Stomach (tissue), 19 donors: Measurements from ENCODE around the gene MEN1. TPM values are rescaled to one million over a fixed set of nuclear protein-coding genes. Genes with fewer than 3 reads are reported as not detected.

Source experiments
- DNase-seq, 2 donors: peaks; one replicate each; pipeline versions ENCODE4 v3.0.0 to v3.0.0-alpha.2; 2013 to 2019
- H3K27ac ChIP-seq, 5 donors: fragments of 200-600 bp in 4 of 5; sonication (generic) in 4 of 5; one replicate each; pipeline ENCODE4 v1.5.1; 2013 to 2019; ENCODE audit warnings: mild to moderate bottlenecking in 1 of 5, moderate library complexity in 1 of 5
- H3K27me3 ChIP-seq, 3 donors: fragments of 200-600 bp; sonication (generic); one replicate each; pipeline ENCODE4 v1.5.1; 2017 to 2019; ENCODE audit warnings: mixed run types in 1 of 3
- H3K36me3 ChIP-seq, 4 donors: fragments of 200-600 bp; sonication (generic); 1 replicate in 3 of 4; 2 replicates in 1 of 4; pipeline ENCODE4 v1.5.1; 2016 to 2019
- H3K4me1 ChIP-seq, 4 donors: fragments of 200-600 bp; sonication (generic); one replicate each; pipeline ENCODE4 v1.5.1; 2016 to 2019
- H3K4me3 ChIP-seq, 4 donors: fragments of 200-600 bp; sonication (generic) in 3 of 4; one replicate each; pipeline ENCODE4 v1.5.1; 2016 to 2019; ENCODE audit warnings: mild to moderate bottlenecking in 1 of 4
- H3K9me3 ChIP-seq, 4 donors: fragments of 200-600 bp; sonication (generic); one replicate each; pipeline ENCODE4 v1.5.1; 2016 to 2019
- EP300 ChIP-seq: sonication (generic); formaldehyde crosslinking; IDR thresholded peaks from one replicate; pipeline ENCODE4 v1.6.1; 2017; ENCODE audit warnings: antibody characterized with exemption
- POLR2A ChIP-seq, 4 donors: fragments of 450-650 bp; IDR thresholded peaks; one replicate each; pipeline ENCODE4 v1.6.1; 2016; ENCODE audit warnings: antibody characterized with exemption in 4 of 4, control low read depth in 2 of 4, mild to moderate bottlenecking in 1 of 4, moderate library complexity in 1 of 4
- POLR2AphosphoS5 ChIP-seq, 3 donors: sonication (generic); formaldehyde crosslinking; IDR thresholded peaks; one replicate each; pipeline ENCODE4 v1.6.1; 2016; ENCODE audit warnings: antibody characterized with exemption in 3 of 3
- WGBS, 5 donors: extraction: QIAGEN DNeasy Blood & Tissue Kit in 3 of 5; methylation state at CpG; one replicate each; pipeline versions ENCODE4 v1.1.5 to v1.1.7; 2013 to 2018; 5-methylcytosine and 5-hydroxymethylcytosine counted together
- intact Hi-C: fragments of 100-400 bp; cut with DNase I; formaldehyde crosslinking; loops from one replicate; pipeline ENCODE4 v1.15.1; 2023; ENCODE audit warnings: low total_unique reads
- long read RNA-seq, 10 donors: transcript quantifications; one replicate each; lab custom pipeline, GENCODE V29; 2026
- polyA plus RNA-seq, 3 donors: library from polyadenylated mRNA; stranded (reverse); fragments of 200-250 nt; gene quantifications; one replicate each; pipeline ENCODE4 v1.2.3, GENCODE V29; 2013
- total RNA-seq, 5 donors: library from RNA; depleted of rRNA; stranded (reverse); fragments of >200 nt; gene quantifications; one replicate each; pipeline versions ENCODE4 v1.1.0 to v1.2.3, GENCODE V29; 2014 to 2016
- TF ChIP-seq, protein P1 (sequence below), 7 experiments: fragments of 450-650 bp in 4 of 7; fragments of 200-600 bp in 3 of 7; sonication (generic) in 3 of 7; IDR thresholded peaks; one replicate each; pipeline ENCODE4 v1.5.1; 2016 to 2019; ENCODE audit warnings: antibody characterized with exemption in 7 of 7, control low read depth in 2 of 7, mild to moderate bottlenecking in 1 of 7
- donor health status: healthy with polysubstance abuse.
- donor health status: Bipolar disorder and iron deficiency.
- donor health status: healthy.

Gene MEN1
- total RNA-seq (10 to 100 TPM in 4 of 5 donors, 1 to 10 TPM in 1; 9.4 to 62.5 (median 16.9) TPM), polyA plus RNA-seq (10 to 100 TPM; 12.9 to 16.4 (median 13.6) TPM)
- long read RNA-seq, donor 1, partial matches to known transcripts: 0 of 4 reads
- long read RNA-seq, donor 1, other reads (novel, unspliced or antisense): 0 of 4 reads
- long read RNA-seq, donor 2, partial matches to known transcripts: 0 of 3 reads
- long read RNA-seq, donor 2, other reads (novel, unspliced or antisense): 0 of 3 reads
- long read RNA-seq, donor 3, partial matches to known transcripts: 0 of 2 reads
- long read RNA-seq, donor 3, other reads (novel, unspliced or antisense): 0 of 2 reads
- long read RNA-seq, donor 4: 0 reads
- long read RNA-seq, donor 5, partial matches to known transcripts: 0 of 5 reads
- long read RNA-seq, donor 5, other reads (novel, unspliced or antisense): 0 of 5 reads
- long read RNA-seq, donor 6, transcript MEN1-207 (9 exons, 3,150 nt): major isoform, 8 of 13 reads
- long read RNA-seq, donor 6, partial matches to known transcripts: 0 of 13 reads
- long read RNA-seq, donor 6, other reads (novel, unspliced or antisense): 0 of 13 reads
- long read RNA-seq, donor 7, partial matches to known transcripts: 0 of 2 reads
- long read RNA-seq, donor 7, other reads (novel, unspliced or antisense): 0 of 2 reads
- long read RNA-seq, donor 8, partial matches to known transcripts: 0 of 3 reads
- long read RNA-seq, donor 8, other reads (novel, unspliced or antisense): 0 of 3 reads
- long read RNA-seq, donor 9, partial matches to known transcripts: 0 of 3 reads
- long read RNA-seq, donor 9, other reads (novel, unspliced or antisense): 0 of 3 reads
- long read RNA-seq, donor 10: 0 reads

DNA sequence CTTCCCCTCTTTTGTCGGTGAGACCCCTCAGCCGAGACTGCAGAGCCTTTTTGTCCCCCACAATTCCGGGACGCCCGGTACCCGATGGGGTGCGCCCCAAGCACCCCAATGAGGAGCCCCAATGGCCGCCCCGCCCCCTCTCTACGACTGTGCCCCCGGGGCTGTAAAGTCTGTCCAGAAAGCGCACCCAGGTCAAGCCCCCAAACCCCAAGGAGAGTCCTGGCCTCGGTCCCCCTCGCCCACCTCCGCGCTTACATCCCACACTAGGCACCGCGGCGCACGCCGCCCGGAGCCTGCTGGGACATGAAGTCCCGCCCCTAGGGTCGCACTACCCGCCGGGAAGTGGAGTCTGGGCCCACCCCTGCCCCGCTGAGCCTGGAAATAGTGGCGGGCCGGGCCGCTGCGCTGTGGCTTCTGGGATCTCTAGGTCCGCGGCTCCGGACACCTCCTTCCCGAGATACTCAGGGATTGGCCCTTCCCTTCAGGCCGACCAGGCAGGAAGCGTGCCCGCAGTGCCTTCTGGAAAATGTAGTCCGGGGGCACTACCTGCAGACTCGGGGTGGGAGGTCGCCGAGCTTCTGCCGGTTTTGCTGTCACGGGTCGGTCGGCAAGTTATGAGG is at the start of gene MEN1:
Gene MEN1 (minus strand): TSS at position 281 of the 620 bp plus-strand sequence. CDS start 442 bp downstream, outside the sequence.
- H3K36me3 ChIP-seq: peaks cover 2 to 28% (median 25%) of the 10 kb centered on the region in 4 donors
- no peak for TF ChIP-seq EP300
- peak in 2 of 4 donors; percentile 32 to 55 for TF ChIP-seq POLR2A (IDR thresholded peaks at IDR 0.05)
- TF ChIP-seq, protein P1, sequence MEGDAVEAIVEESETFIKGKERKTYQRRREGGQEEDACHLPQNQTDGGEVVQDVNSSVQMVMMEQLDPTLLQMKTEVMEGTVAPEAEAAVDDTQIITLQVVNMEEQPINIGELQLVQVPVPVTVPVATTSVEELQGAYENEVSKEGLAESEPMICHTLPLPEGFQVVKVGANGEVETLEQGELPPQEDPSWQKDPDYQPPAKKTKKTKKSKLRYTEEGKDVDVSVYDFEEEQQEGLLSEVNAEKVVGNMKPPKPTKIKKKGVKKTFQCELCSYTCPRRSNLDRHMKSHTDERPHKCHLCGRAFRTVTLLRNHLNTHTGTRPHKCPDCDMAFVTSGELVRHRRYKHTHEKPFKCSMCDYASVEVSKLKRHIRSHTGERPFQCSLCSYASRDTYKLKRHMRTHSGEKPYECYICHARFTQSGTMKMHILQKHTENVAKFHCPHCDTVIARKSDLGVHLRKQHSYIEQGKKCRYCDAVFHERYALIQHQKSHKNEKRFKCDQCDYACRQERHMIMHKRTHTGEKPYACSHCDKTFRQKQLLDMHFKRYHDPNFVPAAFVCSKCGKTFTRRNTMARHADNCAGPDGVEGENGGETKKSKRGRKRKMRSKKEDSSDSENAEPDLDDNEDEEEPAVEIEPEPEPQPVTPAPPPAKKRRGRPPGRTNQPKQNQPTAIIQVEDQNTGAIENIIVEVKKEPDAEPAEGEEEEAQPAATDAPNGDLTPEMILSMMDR (IDR thresholded peaks at IDR 0.05): peak in 1 of 7 experiments; percentile 22
- TF ChIP-seq POLR2AphosphoS5 (IDR thresholded peaks at IDR 0.05): peak; percentile 80 to 98 (median 83)
- H3K27ac ChIP-seq: peak within 1 kb of the TSS; percentile 62 to 87 (median 82)
- DNase-seq: peak; percentile 97 to 99
- intact Hi-C loops: no loop called here
- peaks cover 7 to 28% (median 20%) of the 10 kb centered on the region in 4 donors for H3K4me1 ChIP-seq
- 0 to 1% (median 0%) methylated on average over 21 to 46 of the region's 46 CpGs for whole genome bisulfite sequencing, 5 donors
- peak within 1 kb of the TSS; percentile 60 to 96 (median 90) for H3K4me3 ChIP-seq
- H3K27me3 ChIP-seq: no peaks in the 10 kb centered on the region
- no peaks in the 10 kb centered on the region for H3K9me3 ChIP-seq

GRCh38 chr11:64859542-64860414 is 49.4 kb upstream of the MEN1 start:
- no peak for DNase-seq
- TF ChIP-seq, protein P1 (IDR thresholded peaks at IDR 0.05): no peak
- no peak for TF ChIP-seq POLR2A (IDR thresholded peaks at IDR 0.05)
- no peak for TF ChIP-seq EP300
- TF ChIP-seq POLR2AphosphoS5 (IDR thresholded peaks at IDR 0.05): peak in 1 of 3 donors; percentile 31
- no peaks in the 10 kb centered on the region for H3K27me3 ChIP-seq
- intact Hi-C loops: no loop called here
- peak overlapping the region; percentile 9 to 94 (median 92) for H3K27ac ChIP-seq
- 80 to 91% (median 86%) methylated on average over 31 to 33 of the region's 33 CpGs for WGBS, 5 donors
- H3K4me1 ChIP-seq: peaks cover 81 to 98% (median 84%) of the 10 kb centered on the region in 4 donors
- H3K9me3 ChIP-seq: no peaks in the 10 kb centered on the region
- H3K36me3 ChIP-seq: peaks cover 21 to 33% (median 28%) of the 10 kb centered on the region in 4 donors
- no peak overlapping the region for H3K4me3 ChIP-seq

DNA sequence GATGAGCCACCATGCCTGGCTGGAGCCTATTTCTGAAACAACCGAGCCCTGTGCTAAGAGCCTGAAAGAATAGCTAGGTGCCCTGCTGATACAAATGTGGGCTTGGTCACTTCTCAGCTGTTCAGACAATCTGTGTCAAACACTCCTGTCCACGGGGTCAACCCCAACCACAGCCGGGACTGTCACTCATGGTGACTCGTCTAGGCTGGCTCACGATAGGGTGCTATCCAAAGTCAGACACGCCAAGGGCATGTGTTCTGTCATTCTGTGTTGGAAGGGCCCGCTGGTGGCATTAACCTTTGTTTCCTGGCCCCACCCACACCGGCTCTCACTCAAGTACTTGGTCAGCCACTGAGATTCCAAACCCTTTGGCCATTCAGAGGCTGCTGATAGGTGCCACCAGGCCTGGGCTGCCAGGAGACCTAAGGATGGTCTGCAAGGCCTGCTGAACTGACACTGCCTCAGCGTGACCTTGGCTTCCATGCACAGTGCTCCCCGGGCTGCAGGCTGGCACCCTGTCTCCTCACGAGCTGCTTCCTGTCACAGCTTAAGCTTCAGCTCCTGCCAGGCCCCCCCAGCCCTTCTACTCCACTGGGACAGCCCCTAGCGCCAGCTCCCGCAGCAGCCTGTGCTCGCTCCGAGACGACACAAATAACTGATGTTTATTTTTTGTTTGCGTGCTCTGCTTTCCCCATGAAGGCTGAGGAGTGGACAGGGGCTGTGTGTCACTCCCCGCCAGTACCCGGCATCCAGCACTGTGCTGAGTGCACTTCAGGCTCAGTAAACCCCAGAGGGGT is 48.3 kb upstream of the MEN1 start:
- no peaks in the 10 kb centered on the region for H3K27me3 ChIP-seq
- intact Hi-C loops: no loop called here
- WGBS, 5 donors: 55 to 72% (median 72%) methylated on average over 15 to 19 of the region's 19 CpGs
- no peaks in the 10 kb centered on the region for H3K9me3 ChIP-seq
- DNase-seq: peak in 1 of 2 donors; percentile 57
- peak overlapping the region in 1 of 4 donors; percentile 7 for H3K4me3 ChIP-seq
- H3K4me1 ChIP-seq: peaks cover 81 to 98% (median 84%) of the 10 kb centered on the region in 4 donors
- peaks cover 31 to 44% (median 39%) of the 10 kb centered on the region in 4 donors for H3K36me3 ChIP-seq
- H3K27ac ChIP-seq: peak overlapping the region; percentile 9 to 94 (median 92)
- TF ChIP-seq, protein P1 (IDR thresholded peaks at IDR 0.05): no peak
- TF ChIP-seq POLR2AphosphoS5 (IDR thresholded peaks at IDR 0.05): no peak
